GM21447 (cell line): Measurements from ENCODE around the gene IGF2BP3.

Source experiments
- ATAC-seq: cut with Tn5 transposase; IDR thresholded peaks from one replicate; pipeline ENCODE4 v1.9.1; 2021; ENCODE audit not compliant: unreplicated experiment

Gene IGF2BP3

GRCh38 chr7:23472556-23472955 is 2.3 kb upstream of the IGF2BP3 start:
- no peak for ATAC-seq

GRCh38 chr7:23472046-23472445 is 1.8 kb upstream of the IGF2BP3 start:
- no peak for ATAC-seq

- ATAC-seq: peak; percentile 26
Observed at GRCh38 chr7:23471106-23471859, 992 bp upstream of the IGF2BP3 start.

DNA sequence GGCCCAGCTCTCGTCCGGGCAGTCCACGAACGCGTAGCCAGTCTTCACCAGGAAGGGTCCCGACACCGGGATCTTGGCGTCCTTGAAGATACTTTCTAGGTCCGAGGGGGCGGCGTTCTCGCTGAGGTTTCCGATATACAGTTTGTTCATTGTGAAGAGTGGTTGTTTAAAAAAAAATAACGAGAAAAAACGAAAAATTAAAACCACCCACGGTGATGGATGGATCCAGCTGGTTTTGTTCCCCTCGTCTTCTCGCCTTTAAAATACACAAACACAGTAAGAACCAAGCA is 385 bp downstream of the IGF2BP3 start:
- ATAC-seq: no peak

- ATAC-seq: no peak
Observed at GRCh38 chr7:23469150-23469960, 936 bp downstream of the IGF2BP3 start.

- ATAC-seq: no peak
Observed at GRCh38 chr7:23468526-23469149, 1.7 kb downstream of the IGF2BP3 start.

DNA sequence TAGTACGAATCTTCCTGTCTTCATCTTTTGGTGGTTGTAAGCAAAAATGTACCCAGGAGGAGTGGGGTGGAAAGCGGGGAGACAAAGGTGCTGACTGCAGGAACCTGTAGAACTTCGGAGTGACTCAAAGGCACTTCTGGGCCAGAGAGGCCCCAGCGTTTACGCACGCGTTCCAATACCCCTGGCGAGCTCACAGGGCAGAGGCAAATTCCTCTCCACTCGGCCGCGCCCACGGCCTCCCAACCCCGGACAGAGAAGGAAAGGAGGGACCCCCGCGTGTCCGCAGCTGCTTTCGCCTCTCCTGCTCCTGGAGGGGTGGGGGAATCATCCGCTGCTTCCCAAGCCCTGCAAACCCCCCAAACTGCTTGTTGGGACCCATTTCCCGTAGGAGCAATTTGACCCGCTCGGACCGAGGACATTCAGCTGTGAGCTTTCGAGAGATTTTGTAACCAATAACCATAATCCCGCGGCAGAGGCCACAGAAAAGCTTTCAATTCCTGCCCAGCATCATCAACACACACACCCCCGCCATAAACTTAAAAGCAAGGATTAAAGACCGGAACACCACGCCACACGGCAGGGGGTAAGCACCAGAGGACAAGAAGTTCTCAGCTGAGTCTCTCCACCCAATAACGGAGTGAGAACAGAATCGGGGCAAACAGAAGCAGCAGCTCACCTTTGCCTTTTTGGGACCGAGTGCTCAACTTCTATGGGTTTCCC is 2.3 kb downstream of the IGF2BP3 start:
- peak; percentile 24 for ATAC-seq

- ATAC-seq: no peak
Observed at GRCh38 chr7:23467291-23467805, 2.9 kb downstream of the IGF2BP3 start.

DNA sequence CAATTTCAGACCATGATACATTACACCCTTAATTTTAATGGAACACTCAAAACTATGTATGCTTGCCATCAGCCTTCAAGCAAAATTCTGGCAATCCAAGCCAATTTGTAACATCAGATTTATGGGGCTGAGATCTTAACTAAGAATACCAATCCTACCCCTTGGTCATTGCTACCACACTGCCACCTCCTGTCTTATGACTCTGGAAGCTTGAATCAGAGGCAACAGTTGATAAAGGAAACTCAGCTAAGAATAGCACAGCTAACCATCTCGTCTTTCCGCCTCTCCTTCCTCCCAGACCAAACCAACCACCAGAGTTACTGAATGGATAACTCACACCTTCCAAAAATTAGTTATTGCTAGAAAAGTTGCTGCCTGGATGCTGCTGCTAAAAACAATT is 7.4 kb downstream of the IGF2BP3 start:
- ATAC-seq: no peak

- no peak for ATAC-seq
Observed at GRCh38 chr7:23458044-23458443, 12.2 kb downstream of the IGF2BP3 start.

- ATAC-seq: no peak
Observed at GRCh38 chr7:23456093-23456492, 14.2 kb downstream of the IGF2BP3 start.

DNA sequence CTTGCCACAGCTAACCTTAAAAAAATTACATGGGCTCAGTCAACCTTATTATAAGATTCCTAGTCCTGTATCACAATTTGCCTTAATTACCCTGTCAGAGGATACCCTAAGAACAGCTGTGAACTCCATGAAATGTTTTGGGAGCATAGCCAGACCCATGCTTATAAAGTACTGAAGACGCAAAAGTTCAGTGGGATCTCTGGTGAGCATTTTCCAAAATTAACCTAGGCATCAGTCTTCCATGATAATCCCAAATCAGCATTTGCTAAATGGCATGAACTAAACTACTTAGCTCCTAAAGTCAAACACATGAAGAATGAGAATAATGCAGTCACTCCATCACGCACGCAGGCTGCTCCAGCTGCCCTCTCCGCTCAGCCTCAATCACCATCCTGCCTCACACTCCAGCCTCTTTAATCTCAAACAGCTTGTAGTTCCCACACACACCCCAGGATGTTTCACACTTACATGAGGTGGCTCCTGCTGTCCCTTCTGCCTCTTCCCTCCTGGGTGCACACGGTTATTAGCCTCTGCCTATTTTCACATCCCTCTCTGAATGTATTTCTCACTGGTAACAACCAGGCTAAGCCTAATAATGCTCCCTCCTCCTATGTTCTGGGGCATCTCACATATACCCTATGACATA is 15.3 kb downstream of the IGF2BP3 start:
- ATAC-seq: no peak

DNA sequence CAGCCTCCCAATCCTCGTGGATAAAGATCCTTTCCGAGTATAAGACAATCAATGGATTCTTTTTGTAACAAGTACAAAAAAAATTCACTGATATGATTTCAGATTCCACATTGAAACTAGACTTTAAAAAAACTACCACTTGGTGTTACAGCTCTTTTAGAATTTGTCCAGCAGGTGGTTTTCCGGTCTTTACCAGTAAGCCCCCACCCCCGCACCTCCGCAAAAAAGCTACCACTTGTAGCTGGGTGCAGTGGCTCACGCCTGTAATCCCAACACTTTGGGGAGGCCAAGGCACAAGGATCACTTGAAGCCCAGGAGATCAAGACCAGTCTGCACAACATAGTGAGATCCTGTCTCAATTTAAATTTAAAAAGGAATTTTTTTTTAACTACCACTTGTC is 19.8 kb downstream of the IGF2BP3 start:
- ATAC-seq: no peak

DNA sequence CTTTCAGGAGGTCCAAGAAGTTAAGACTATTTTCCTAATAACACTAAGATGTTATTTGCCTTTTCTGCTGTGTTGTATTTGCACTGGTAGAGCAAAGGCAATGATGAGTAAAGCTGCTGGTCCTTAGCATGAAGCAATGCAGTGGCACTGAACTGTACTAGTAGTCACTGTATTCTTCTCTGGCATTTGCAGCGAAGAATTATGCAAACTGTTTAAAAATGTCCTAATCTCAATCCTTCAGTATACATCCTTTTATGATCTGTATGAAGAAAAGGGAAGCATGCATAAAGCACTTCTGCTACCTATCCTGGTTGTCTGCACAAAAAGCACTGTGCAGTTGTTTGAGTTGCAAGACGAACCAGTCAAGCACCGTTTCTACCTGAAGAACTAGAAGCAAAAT is 20.4 kb downstream of the IGF2BP3 start:
- ATAC-seq: no peak

DNA sequence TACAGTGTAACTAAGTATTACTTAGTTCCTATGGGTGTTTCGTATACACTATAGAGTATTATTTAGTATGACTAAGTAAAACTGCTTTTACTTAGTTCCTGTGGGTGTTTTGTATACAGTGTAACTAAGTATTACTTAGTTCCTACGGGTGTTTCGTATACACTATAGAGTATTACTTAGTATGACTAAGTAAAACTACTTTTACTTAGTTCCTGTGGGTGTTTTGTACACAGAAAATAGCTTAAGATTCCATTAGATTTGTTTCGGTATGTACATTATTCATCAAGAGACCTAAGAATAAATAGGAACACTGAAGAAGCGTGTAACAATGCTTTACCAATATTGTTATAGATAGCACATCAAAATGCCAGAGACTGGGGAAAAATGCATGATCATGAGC is 25.0 kb downstream of the IGF2BP3 start:
- no peak for ATAC-seq

GRCh38 chr7:23443974-23444373 is 26.3 kb downstream of the IGF2BP3 start:
- no peak for ATAC-seq

DNA sequence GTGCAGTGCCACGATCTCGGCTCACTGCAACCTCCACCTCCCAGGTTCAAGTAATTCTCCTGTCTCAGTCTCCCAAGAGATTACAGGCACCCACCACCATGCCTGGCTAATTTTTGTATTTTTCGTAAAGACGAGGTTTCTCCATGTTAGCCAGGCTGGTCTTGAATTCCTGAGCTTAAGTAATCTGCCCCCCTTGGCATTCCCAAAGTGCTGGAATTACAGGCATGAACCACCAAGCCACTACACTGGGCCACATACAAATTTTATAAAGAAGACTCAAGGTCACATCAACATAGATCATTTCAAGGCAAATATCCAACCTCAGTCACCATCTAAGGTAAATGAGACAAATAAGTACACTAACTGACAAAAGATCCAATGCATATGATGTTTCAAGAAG is 32.1 kb downstream of the IGF2BP3 start:
- no peak for ATAC-seq

DNA sequence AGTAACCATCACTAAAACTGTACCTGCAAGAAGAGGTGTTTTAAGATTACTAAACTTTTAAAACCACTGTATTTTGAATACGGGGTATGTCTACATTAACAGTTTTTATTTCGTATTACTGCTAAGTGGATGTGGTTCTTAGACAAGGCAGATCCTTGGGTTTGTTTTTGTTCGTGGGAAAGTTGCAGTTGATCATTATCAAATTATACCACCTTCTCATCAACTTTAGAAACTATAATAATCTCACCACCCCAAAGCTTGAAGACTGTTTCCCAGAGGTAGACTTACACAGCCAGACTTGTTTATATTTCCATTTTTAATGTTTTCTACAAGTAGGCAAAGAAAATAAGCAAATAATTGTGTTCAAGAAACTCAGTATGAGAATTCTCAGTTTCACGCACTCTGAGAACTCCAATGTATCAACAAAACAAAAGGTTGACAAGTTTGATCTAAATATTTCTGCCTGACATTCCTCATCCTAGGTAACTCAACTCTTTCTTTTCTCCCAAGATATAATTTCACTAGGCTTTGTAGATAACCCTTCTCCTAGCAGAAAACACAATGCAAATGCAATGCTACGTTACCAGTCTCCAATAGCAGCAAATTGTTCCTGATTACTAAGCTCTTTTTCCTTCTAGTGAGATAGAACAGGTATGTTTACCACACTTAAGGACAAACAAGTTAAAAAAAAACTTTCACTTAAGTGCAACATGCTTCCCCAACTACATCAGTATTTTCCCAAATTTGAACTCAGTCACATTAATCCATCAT is 36.0 kb downstream of the IGF2BP3 start:
- ATAC-seq: no peak

GRCh38 chr7:23431702-23432199 is 38.5 kb downstream of the IGF2BP3 start:
- no peak for ATAC-seq

GRCh38 chr7:23430893-23431259 is 39.4 kb downstream of the IGF2BP3 start:
- no peak for ATAC-seq
